Heart left ventricle (tissue), 13 donors: ENCODE data around the gene ZNF620.

Experiments
- CTCF ChIP-seq, 12 donors: fragments of 200-600 bp; sonication (generic) in 4 of 12; IDR thresholded peaks; one replicate each; pipeline versions ENCODE4 v1.5.0 to v1.8.0; 2018 to 2022; ENCODE audit warnings: antibody characterized with exemption in 12 of 12, mild to moderate bottlenecking in 5 of 12
- POLR2A ChIP-seq, 2 donors: fragments of 450-650 bp; IDR thresholded peaks; one replicate each; pipeline ENCODE4 v1.6.1; 2017; ENCODE audit warnings: antibody characterized with exemption in 2 of 2, mild to moderate bottlenecking in 2 of 2, moderate library complexity in 2 of 2
- donor health status: ischemic (EF 13 %, LVEDD 7.1; RV severe dilation, severe dysfunction).
- donor health status: DM: no; HTN: yes; CAD: no.
- donor health status: DM: no; HTN: no; CAD: no.
- donor health status: ischemic (EF 25% LVEDD 6.9; RV normal size, moderate dysfunction).
- donor health status: ischemic (EF 25% LVEDD 5.7; RV mildly dilated, moderate dysfunction).
- donor health status: ischemic (EF 35%, LVEDD 5.7; RV mildly dilated, moderate dysfunction).
- donor health status: nonischemic (EF 11% LVEDD 7.7; RV severe dilation, severe dysfunction).
- donor health status: DM: yes; HTN: yes; CAD: no.
- donor health status: PGD.
- donor health status: ischemic (EF 29% LVEDD 5.4; RV normal size, mild dysfunction).
- donor health status: nonischemic (EF 23%, LVEDD 6.1; RV moderate dilation, normal function).

GRCh38 chr3:40477666-40478065, 28.2 kb upstream of the ZNF620 start:
- no peak for TF ChIP-seq CTCF (IDR thresholded peaks at IDR 0.05)
- no peak for TF ChIP-seq POLR2A (IDR thresholded peaks at IDR 0.05)
